Activated CD4-positive, CD25-positive, alpha-beta regulatory T cell treated with anti-CD3 and anti-CD28 coated beads, Interleukin-2, amount 50 U/mL, for 16 hours (primary cell): ENCODE results near the gene NES.
A peak's percentile ranks its signal among the peaks of the same experiment; 100 is the strongest.

Experiments
- DNase-seq: peaks from one replicate; pipeline ENCODE4 v3.0.0-alpha.2; 2020; ENCODE audit warnings: low read depth, low spot score

NES gene

GRCh38 chr1:156704930-156705320 is 27.7 kb upstream of the NES start:
- no peak for DNase-seq

- DNase-seq: no peak
Measured at GRCh38 chr1:156704166-156704711, 27.0 kb upstream of the NES start.

- no peak for DNase-seq
Measured at GRCh38 chr1:156703741-156704140, 26.5 kb upstream of the NES start.

GRCh38 chr1:156703336-156703735 is 26.1 kb upstream of the NES start:
- no peak for DNase-seq

- no peak for DNase-seq
Measured at GRCh38 chr1:156700736-156701531, 23.7 kb upstream of the NES start.

- DNase-seq: no peak
Measured at GRCh38 chr1:156698995-156699394, 21.8 kb upstream of the NES start.

- no peak for DNase-seq
Measured at GRCh38 chr1:156697481-156697880, 20.3 kb upstream of the NES start.

- no peak for DNase-seq
Measured at GRCh38 chr1:156696755-156697154, 19.5 kb upstream of the NES start.

- DNase-seq: no peak
Measured at GRCh38 chr1:156694690-156694962, 17.4 kb upstream of the NES start.

GRCh38 chr1:156693848-156694689 is 16.9 kb upstream of the NES start:
- DNase-seq: no peak

- no peak for DNase-seq
Measured at GRCh38 chr1:156692925-156693847, 16.0 kb upstream of the NES start.

GRCh38 chr1:156692441-156692924 is 15.3 kb upstream of the NES start:
- DNase-seq: no peak

- no peak for DNase-seq
Measured at GRCh38 chr1:156691665-156692440, 14.6 kb upstream of the NES start.

GRCh38 chr1:156691191-156691590 is 14.0 kb upstream of the NES start:
- no peak for DNase-seq

- DNase-seq: no peak
Measured at GRCh38 chr1:156690675-156691036, 13.4 kb upstream of the NES start.

- no peak for DNase-seq
Measured at GRCh38 chr1:156689953-156690674, 12.9 kb upstream of the NES start.

GRCh38 chr1:156689035-156689952 is 12.1 kb upstream of the NES start:
- DNase-seq: peak; percentile 44

- no peak for DNase-seq
Measured at GRCh38 chr1:156684227-156684782, 7.1 kb upstream of the NES start.
